ENCODE results near the gene SPTBN1.
A peak's percentile ranks its signal among the peaks of the same experiment; 100 is the strongest.

Gene SPTBN1

GRCh38 chr2:54656863-54657262 lies 200.7 kb downstream of the SPTBN1 start:
- Histone ChIP-seq H3K36me3 (ENCODE audit: insufficient read depth, low read length) (peaks cover 96% of the 10 kb centered on the region), H3K4me3 (ENCODE audit: low read length) (no peak overlapping the region), H3K9me3 (replicated peaks; ENCODE audit: low read length) (no peaks in the 10 kb centered on the region), H3K4me2 (ENCODE audit: low read length) (no peak overlapping the region), H3K4me1 (ENCODE audit: control insufficient read depth, insufficient read depth, low read length) (peaks cover 22% of the 10 kb centered on the region), H3K9ac (ENCODE audit: low read depth, low read length) (no peak overlapping the region), H3K27me3 (ENCODE audit: control insufficient read depth, insufficient read depth, low read length) (no peaks in the 10 kb centered on the region)

- peaks cover 17% of the 10 kb centered on the region for H3K4me1 ChIP-seq (ENCODE audit: control insufficient read depth, insufficient read depth, low read length)
- H3K4me3 ChIP-seq (ENCODE audit: low read length) = no peak overlapping the region
- H3K36me3 ChIP-seq (ENCODE audit: insufficient read depth, low read length) = peaks cover 96% of the 10 kb centered on the region
- H3K27me3 ChIP-seq (ENCODE audit: control insufficient read depth, insufficient read depth, low read length) = no peaks in the 10 kb centered on the region
- H3K4me2 ChIP-seq (ENCODE audit: low read length) = no peak overlapping the region
- no peak overlapping the region for H3K9ac ChIP-seq (ENCODE audit: low read depth, low read length)
- no peaks in the 10 kb centered on the region for H3K9me3 ChIP-seq (replicated peaks; ENCODE audit: low read length)
These were observed 201.5 kb downstream of the SPTBN1 start for GRCh38 chr2:54657664-54658083.

DNA sequence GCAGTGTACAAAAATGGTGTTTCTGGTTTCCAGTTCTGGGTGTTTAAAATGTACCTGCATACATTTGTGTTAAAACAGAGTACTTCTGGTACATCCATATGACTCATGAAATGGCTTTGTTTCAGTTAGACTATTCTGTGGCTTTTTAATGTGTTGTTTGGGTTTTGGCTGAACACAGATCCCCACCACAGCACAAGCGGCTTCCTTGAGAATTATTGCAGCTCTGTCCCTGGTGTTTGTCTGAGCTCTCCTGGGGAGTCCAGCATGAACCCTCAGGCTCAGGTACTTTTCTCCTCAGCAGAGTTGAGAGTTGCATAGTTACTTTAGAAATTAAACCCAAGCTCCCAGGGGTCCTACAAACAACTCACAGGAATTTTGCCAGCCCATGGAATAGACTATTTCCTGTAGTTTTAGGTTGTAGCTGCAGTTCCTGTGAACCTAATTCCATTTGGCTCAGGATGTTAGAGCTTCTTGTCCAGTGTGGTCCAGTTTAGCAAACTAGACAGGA lies 202.5 kb downstream of the SPTBN1 start:
- peaks cover 96% of the 10 kb centered on the region for H3K36me3 ChIP-seq (ENCODE audit: insufficient read depth, low read length)
- no peak overlapping the region for H3K9ac ChIP-seq (ENCODE audit: low read depth, low read length)
- H3K27me3 ChIP-seq (ENCODE audit: control insufficient read depth, insufficient read depth, low read length) = no peaks in the 10 kb centered on the region
- peaks cover 17% of the 10 kb centered on the region for H3K4me1 ChIP-seq (ENCODE audit: control insufficient read depth, insufficient read depth, low read length)
- no peak overlapping the region for H3K4me3 ChIP-seq (ENCODE audit: low read length)
- H3K4me2 ChIP-seq (ENCODE audit: low read length) = no peak overlapping the region
- no peaks in the 10 kb centered on the region for H3K9me3 ChIP-seq (replicated peaks; ENCODE audit: low read length)

- Histone ChIP-seq H3K4me3 (ENCODE audit: low read length) (no peak overlapping the region), H3K9me3 (replicated peaks; ENCODE audit: low read length) (no peaks in the 10 kb centered on the region), H3K27me3 (ENCODE audit: control insufficient read depth, insufficient read depth, low read length) (no peaks in the 10 kb centered on the region), H3K4me1 (ENCODE audit: control insufficient read depth, insufficient read depth, low read length) (peaks cover 17% of the 10 kb centered on the region), H3K36me3 (ENCODE audit: insufficient read depth, low read length) (peaks cover 96% of the 10 kb centered on the region), H3K4me2 (ENCODE audit: low read length) (no peak overlapping the region), H3K9ac (ENCODE audit: low read depth, low read length) (no peak overlapping the region)
These were observed 203.4 kb downstream of the SPTBN1 start for GRCh38 chr2:54659527-54659926.

GRCh38 chr2:54660752-54661151 lies 204.6 kb downstream of the SPTBN1 start:
- no peaks in the 10 kb centered on the region for H3K9me3 ChIP-seq (replicated peaks; ENCODE audit: low read length)
- peaks cover 96% of the 10 kb centered on the region for H3K36me3 ChIP-seq (ENCODE audit: insufficient read depth, low read length)
- peaks cover 25% of the 10 kb centered on the region for H3K4me1 ChIP-seq (ENCODE audit: control insufficient read depth, insufficient read depth, low read length)
- H3K4me3 ChIP-seq (ENCODE audit: low read length) = no peak overlapping the region
- no peak overlapping the region for H3K9ac ChIP-seq (ENCODE audit: low read depth, low read length)
- no peak overlapping the region for H3K4me2 ChIP-seq (ENCODE audit: low read length)
- H3K27me3 ChIP-seq (ENCODE audit: control insufficient read depth, insufficient read depth, low read length) = no peaks in the 10 kb centered on the region

DNA sequence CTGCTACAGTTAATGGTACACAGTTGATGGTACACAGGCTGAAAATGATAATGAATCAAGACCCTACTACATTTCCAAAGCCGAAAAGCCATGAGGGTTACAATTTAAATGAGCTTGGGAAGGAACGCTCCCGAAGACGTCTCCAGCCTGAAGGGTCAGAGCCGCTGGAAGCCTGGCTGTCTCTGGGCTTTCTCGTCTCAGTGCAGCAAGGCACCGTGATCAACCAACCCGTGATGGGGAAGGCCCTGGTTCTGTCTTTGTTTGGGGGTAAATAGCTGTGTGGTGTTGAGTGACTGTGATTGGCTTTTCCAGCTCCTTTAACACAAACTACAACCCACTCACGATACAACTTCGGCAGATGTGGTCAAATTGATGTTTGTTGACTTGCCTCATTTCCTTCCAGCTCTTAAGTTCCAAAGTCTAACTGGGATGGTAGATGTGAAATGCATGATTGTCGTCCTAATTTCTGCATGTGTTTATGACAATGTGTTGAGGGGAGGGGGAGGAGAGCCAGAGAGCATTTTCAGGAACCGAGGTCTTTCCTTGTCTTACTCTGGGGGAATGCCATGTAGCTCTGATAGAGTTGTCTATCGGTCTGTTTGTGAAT lies 207.4 kb downstream of the SPTBN1 start:
- Histone ChIP-seq H3K4me3 (ENCODE audit: low read length) (no peak overlapping the region), H3K36me3 (ENCODE audit: insufficient read depth, low read length) (peaks cover 91% of the 10 kb centered on the region), H3K4me2 (ENCODE audit: low read length) (no peak overlapping the region), H3K27me3 (ENCODE audit: control insufficient read depth, insufficient read depth, low read length) (no peaks in the 10 kb centered on the region), H3K9me3 (replicated peaks; ENCODE audit: low read length) (no peaks in the 10 kb centered on the region), H3K9ac (ENCODE audit: low read depth, low read length) (no peak overlapping the region), H3K4me1 (ENCODE audit: control insufficient read depth, insufficient read depth, low read length) (peaks cover 37% of the 10 kb centered on the region)

DNA sequence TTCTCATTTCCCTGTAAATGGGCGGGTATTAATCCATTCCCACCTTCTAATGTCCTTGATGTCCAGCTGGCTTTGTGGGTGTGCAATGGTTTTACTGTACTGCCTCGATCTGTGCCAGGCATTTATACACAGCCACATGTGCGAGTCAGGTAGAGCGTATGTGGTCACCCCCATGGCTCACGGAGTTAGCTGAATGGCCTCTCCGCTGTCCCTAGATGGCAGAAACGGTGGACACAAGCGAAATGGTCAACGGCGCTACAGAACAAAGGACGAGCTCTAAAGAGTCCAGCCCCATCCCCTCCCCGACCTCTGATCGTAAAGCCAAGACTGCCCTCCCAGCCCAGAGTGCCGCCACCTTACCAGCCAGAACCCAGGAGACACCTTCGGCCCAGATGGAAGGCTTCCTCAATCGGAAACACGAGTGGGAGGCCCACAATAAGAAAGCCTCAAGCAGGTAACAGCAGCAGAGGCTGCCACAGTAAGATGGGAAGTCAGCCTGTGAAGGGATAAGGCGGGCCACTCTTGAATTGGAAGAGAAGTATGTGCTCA lies 208.2 kb downstream of the SPTBN1 start:
- no peaks in the 10 kb centered on the region for H3K27me3 ChIP-seq (ENCODE audit: control insufficient read depth, insufficient read depth, low read length)
- H3K9me3 ChIP-seq (replicated peaks; ENCODE audit: low read length) = no peaks in the 10 kb centered on the region
- no peak overlapping the region for H3K9ac ChIP-seq (ENCODE audit: low read depth, low read length)
- H3K4me3 ChIP-seq (ENCODE audit: low read length) = no peak overlapping the region
- peaks cover 92% of the 10 kb centered on the region for H3K36me3 ChIP-seq (ENCODE audit: insufficient read depth, low read length)
- no peak overlapping the region for H3K4me2 ChIP-seq (ENCODE audit: low read length)
- peaks cover 36% of the 10 kb centered on the region for H3K4me1 ChIP-seq (ENCODE audit: control insufficient read depth, insufficient read depth, low read length)

GRCh38 chr2:54665436-54665856 lies 209.3 kb downstream of the SPTBN1 start:
- H3K9ac ChIP-seq (ENCODE audit: low read depth, low read length) = peak overlapping the region; percentile 55

GRCh38 chr2:54666131-54666633 lies 210.1 kb downstream of the SPTBN1 start:
- Histone ChIP-seq H3K4me2 (ENCODE audit: low read length) (peak overlapping the region; percentile 41), H3K9me3 (replicated peaks; ENCODE audit: low read length) (no peaks in the 10 kb centered on the region), H3K4me3 (ENCODE audit: low read length) (peak overlapping the region; percentile 15), H3K27me3 (ENCODE audit: control insufficient read depth, insufficient read depth, low read length) (no peaks in the 10 kb centered on the region), H3K9ac (ENCODE audit: low read depth, low read length) (peak overlapping the region; percentile 55), H3K4me1 (ENCODE audit: control insufficient read depth, insufficient read depth, low read length) (peaks cover 48% of the 10 kb centered on the region), H3K36me3 (ENCODE audit: insufficient read depth, low read length) (peaks cover 87% of the 10 kb centered on the region)

More at GRCh38 chr2:54665436-54665856, 209.3 kb downstream of the SPTBN1 start:
- H3K9me3 ChIP-seq (replicated peaks; ENCODE audit: low read length) = no peaks in the 10 kb centered on the region
- H3K27me3 ChIP-seq (ENCODE audit: control insufficient read depth, insufficient read depth, low read length) = no peaks in the 10 kb centered on the region
- H3K4me3 ChIP-seq (ENCODE audit: low read length) = peak overlapping the region; percentile 15
- peaks cover 47% of the 10 kb centered on the region for H3K4me1 ChIP-seq (ENCODE audit: control insufficient read depth, insufficient read depth, low read length)
- peak overlapping the region; percentile 41 for H3K4me2 ChIP-seq (ENCODE audit: low read length)
- H3K36me3 ChIP-seq (ENCODE audit: insufficient read depth, low read length) = peaks cover 87% of the 10 kb centered on the region

DNA sequence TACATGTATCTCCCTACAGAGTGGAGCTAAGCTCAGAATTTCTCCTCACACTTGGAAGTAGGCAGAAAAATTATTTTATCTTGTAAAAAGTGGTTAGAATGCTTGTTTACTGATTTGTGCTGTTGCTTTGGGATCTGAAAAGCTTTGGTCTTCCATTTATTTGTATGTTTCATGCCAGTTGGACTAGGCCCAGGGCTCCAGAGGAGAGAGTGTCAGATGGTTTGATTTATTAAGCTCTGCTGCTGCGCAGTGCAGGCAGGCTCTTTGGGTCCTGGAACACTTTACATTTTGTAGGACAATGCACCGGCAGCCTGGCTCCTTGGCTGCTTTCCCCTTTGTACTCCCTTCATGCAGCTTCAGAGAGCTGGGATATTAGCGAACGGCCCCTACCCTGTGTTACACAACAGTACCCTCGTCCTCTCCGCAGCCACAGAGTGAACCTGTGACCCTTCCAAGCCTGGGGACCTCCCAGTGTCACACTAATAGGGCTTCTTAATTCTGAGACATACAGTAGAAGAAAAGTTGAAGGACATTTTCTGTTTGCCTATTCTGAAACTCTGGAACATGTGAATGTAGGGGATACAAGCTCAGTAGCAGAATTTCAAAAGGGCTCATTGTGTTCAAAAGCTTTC lies 210.6 kb downstream of the SPTBN1 start:
- Histone ChIP-seq H3K27me3 (ENCODE audit: control insufficient read depth, insufficient read depth, low read length) (no peaks in the 10 kb centered on the region), H3K4me2 (ENCODE audit: low read length) (peak overlapping the region; percentile 41), H3K9me3 (replicated peaks; ENCODE audit: low read length) (no peaks in the 10 kb centered on the region), H3K4me3 (ENCODE audit: low read length) (no peak overlapping the region), H3K4me1 (ENCODE audit: control insufficient read depth, insufficient read depth, low read length) (peaks cover 48% of the 10 kb centered on the region), H3K9ac (ENCODE audit: low read depth, low read length) (peak overlapping the region; percentile 55), H3K36me3 (ENCODE audit: insufficient read depth, low read length) (peaks cover 84% of the 10 kb centered on the region)

GRCh38 chr2:54667266-54667639 lies 211.1 kb downstream of the SPTBN1 start:
- Histone ChIP-seq H3K4me2 (ENCODE audit: low read length) (no peak overlapping the region), H3K4me1 (ENCODE audit: control insufficient read depth, insufficient read depth, low read length) (peaks cover 48% of the 10 kb centered on the region), H3K36me3 (ENCODE audit: insufficient read depth, low read length) (peaks cover 84% of the 10 kb centered on the region), H3K27me3 (ENCODE audit: control insufficient read depth, insufficient read depth, low read length) (no peaks in the 10 kb centered on the region), H3K9ac (ENCODE audit: low read depth, low read length) (peak overlapping the region; percentile 55), H3K4me3 (ENCODE audit: low read length) (no peak overlapping the region), H3K9me3 (replicated peaks; ENCODE audit: low read length) (no peaks in the 10 kb centered on the region)
